IPS-18c (cell line): ENCODE data around the gene ATAD3C.
"Not testable (repeated sequence)": the region's sequence is repeated elsewhere in the genome, so short reads cannot be mapped to it uniquely, and the experiment has no call there.

Source experiments
- H3K4me3 ChIP-seq: 2 replicates; pipeline ENCODE4 v1.7.0; 2013; ENCODE audit warnings: low read depth, mild to moderate bottlenecking, low read length, moderate library complexity; ENCODE audit not compliant: insufficient read depth
- H3K9me3 ChIP-seq: one replicate; pipeline ENCODE4 v1.6.1; 2013; ENCODE audit warnings: mild to moderate bottlenecking, low read length, moderate library complexity; ENCODE audit not compliant: control insufficient read depth, insufficient read depth

The ATAD3C gene

GRCh38 chr1:1507305-1507704 is 57.8 kb downstream of the ATAD3C start:
- H3K4me3 ChIP-seq: no peak overlapping the region
- no peaks in the 10 kb centered on the region for H3K9me3 ChIP-seq

GRCh38 chr1:1508775-1509464 is 59.4 kb downstream of the ATAD3C start:
- H3K9me3 ChIP-seq, H3K4me3 ChIP-seq: not testable (repeated sequence)

- not testable (repeated sequence) for H3K4me3 ChIP-seq, H3K9me3 ChIP-seq
These were observed 60.0 kb downstream of the ATAD3C start for GRCh38 chr1:1509465-1509850.

GRCh38 chr1:1510912-1511532 is 61.5 kb downstream of the ATAD3C start:
- no peaks in the 10 kb centered on the region for H3K9me3 ChIP-seq
- peak overlapping the region; percentile 98 for H3K4me3 ChIP-seq

- Histone ChIP-seq H3K4me3 (peak within 1 kb of the TSS; percentile 98), H3K9me3 (no peaks in the 10 kb centered on the region)
These were observed 62.2 kb downstream of the ATAD3C start, which contains the start of gene ATAD3A for GRCh38 chr1:1511533-1512285. TSS of gene ATAD3A (plus strand) at chr1:1512162. CDS start at chr1:1512269, 107 bp downstream.

GRCh38 chr1:1512425-1512824 is 62.9 kb downstream of the ATAD3C start:
- peak overlapping the region; percentile 44; the same call in 1 of the 2 replicates for H3K4me3 ChIP-seq
- H3K9me3 ChIP-seq: not testable (repeated sequence)

- H3K9me3 ChIP-seq, H3K4me3 ChIP-seq: not testable (repeated sequence)
These were observed 64.2 kb downstream of the ATAD3C start for GRCh38 chr1:1513675-1514074.

- H3K4me3 ChIP-seq, H3K9me3 ChIP-seq: not testable (repeated sequence)
These were observed 64.9 kb downstream of the ATAD3C start for GRCh38 chr1:1514376-1514775.

- H3K4me3 ChIP-seq: not testable (repeated sequence)
These were observed 67.4 kb downstream of the ATAD3C start for GRCh38 chr1:1516923-1517322.

GRCh38 chr1:1517973-1518620 is 68.6 kb downstream of the ATAD3C start:
- H3K9me3 ChIP-seq: no peaks in the 10 kb centered on the region

More at GRCh38 chr1:1516923-1517322, 67.4 kb downstream of the ATAD3C start:
- H3K9me3 ChIP-seq: not testable (repeated sequence)

GRCh38 chr1:1518621-1519007 is 69.1 kb downstream of the ATAD3C start:
- not testable (repeated sequence) for H3K9me3 ChIP-seq, H3K4me3 ChIP-seq

More at GRCh38 chr1:1517973-1518620, 68.6 kb downstream of the ATAD3C start:
- H3K4me3 ChIP-seq: no peak overlapping the region
